Glutamatergic neuron (in vitro differentiated cells): Measurements from ENCODE around the gene ABCA4. TPM values are rescaled to one million over a fixed set of nuclear protein-coding genes. Genes with fewer than 3 reads are reported as not detected.

Experiments
- DNase-seq: peaks from one replicate; pipeline ENCODE4 v3.0.0; 2022
- H3K27ac Mint-ChIP-seq: one replicate; pipeline ENCODE4 v1.8.0; 2020; ENCODE audit warnings: mild to moderate bottlenecking, mixed read lengths, inconsistent platforms; ENCODE audit not compliant: unreplicated experiment
- H3K27me3 Mint-ChIP-seq: one replicate; pipeline ENCODE4 v1.8.0; 2020; ENCODE audit warnings: mild to moderate bottlenecking, moderate library complexity, mixed read lengths, inconsistent platforms; ENCODE audit not compliant: unreplicated experiment
- H3K36me3 Mint-ChIP-seq: one replicate; pipeline ENCODE4 v1.8.0; 2020; ENCODE audit warnings: mild to moderate bottlenecking, mixed read lengths, inconsistent platforms; ENCODE audit not compliant: unreplicated experiment
- H3K4me1 Mint-ChIP-seq: one replicate; pipeline ENCODE4 v1.8.0; 2020; ENCODE audit warnings: mild to moderate bottlenecking, low read depth, mixed read lengths, inconsistent platforms; ENCODE audit not compliant: unreplicated experiment
- H3K4me3 Mint-ChIP-seq: one replicate; pipeline ENCODE4 v1.8.0; 2020; ENCODE audit warnings: mild to moderate bottlenecking, mixed read lengths, inconsistent platforms; ENCODE audit not compliant: unreplicated experiment
- H3K9me3 Mint-ChIP-seq: one replicate; pipeline ENCODE4 v1.8.0; 2020; ENCODE audit warnings: mild to moderate bottlenecking, moderate library complexity, mixed read lengths, inconsistent platforms; ENCODE audit not compliant: unreplicated experiment
- CTCF ChIP-seq: fragments of 200-600 bp; sonication (generic); IDR thresholded peaks from one replicate; pipeline ENCODE4 v1.5.0; 2021; ENCODE audit not compliant: partially characterized antibody, unreplicated experiment
- total RNA-seq: library from RNA; stranded (reverse); fragmentation: NEBNext Ultra II Directional; extraction: Animal tissue kit (Norgen Biotek cat#: 25700); gene quantifications from one replicate; pipeline ENCODE4 v1.2.1, GENCODE V29; 2021; ENCODE audit not compliant: unreplicated experiment

Gene ABCA4
- total RNA-seq, 1 donor from 2014 or later, result 0.61 TPM

GRCh38 chr1:94079989-94080388, 41.0 kb downstream of the ABCA4 start:
- no peak for TF ChIP-seq CTCF
- Mint-ChIP-seq H3K9me3 (no peaks in the 10 kb centered on the region), H3K4me3 (no peak overlapping the region), H3K4me1 (peaks cover 7% of the 10 kb centered on the region), H3K36me3 (no peaks in the 10 kb centered on the region), H3K27ac (no peak overlapping the region), H3K27me3 (peaks cover 2% of the 10 kb centered on the region)
- DNase-seq, result no peak

- Mint-ChIP-seq H3K4me1 (peaks cover 7% of the 10 kb centered on the region), H3K4me3 (no peak overlapping the region), H3K27me3 (peaks cover 5% of the 10 kb centered on the region), H3K36me3 (no peaks in the 10 kb centered on the region), H3K27ac (no peak overlapping the region), H3K9me3 (no peaks in the 10 kb centered on the region)
- no peak for DNase-seq
- TF ChIP-seq CTCF, result no peak
Measured at GRCh38 chr1:94079080-94079940, 41.6 kb downstream of the ABCA4 start.

GRCh38 chr1:94072840-94073522, 48.0 kb downstream of the ABCA4 start:
- no peak overlapping the region for H3K4me3 Mint-ChIP-seq
- no peak for TF ChIP-seq CTCF
- H3K36me3 Mint-ChIP-seq, result no peaks in the 10 kb centered on the region
- H3K27ac Mint-ChIP-seq, result no peak overlapping the region
- peaks cover 3% of the 10 kb centered on the region for H3K4me1 Mint-ChIP-seq
- H3K9me3 Mint-ChIP-seq, result no peaks in the 10 kb centered on the region
- peaks cover 5% of the 10 kb centered on the region for H3K27me3 Mint-ChIP-seq
- DNase-seq, result no peak

- DNase-seq, result no peak
- peaks cover 5% of the 10 kb centered on the region for H3K27me3 Mint-ChIP-seq
- H3K4me1 Mint-ChIP-seq, result peaks cover 3% of the 10 kb centered on the region
- no peak overlapping the region for H3K4me3 Mint-ChIP-seq
- no peaks in the 10 kb centered on the region for H3K36me3 Mint-ChIP-seq
- no peak overlapping the region for H3K27ac Mint-ChIP-seq
- no peak for TF ChIP-seq CTCF
- H3K9me3 Mint-ChIP-seq, result no peaks in the 10 kb centered on the region
Measured at GRCh38 chr1:94071976-94072375, 49.0 kb downstream of the ABCA4 start.

GRCh38 chr1:94071391-94071790, 49.6 kb downstream of the ABCA4 start:
- H3K27ac Mint-ChIP-seq, result no peak overlapping the region
- H3K9me3 Mint-ChIP-seq, result no peaks in the 10 kb centered on the region
- H3K4me1 Mint-ChIP-seq, result peaks cover 3% of the 10 kb centered on the region
- TF ChIP-seq CTCF, result no peak
- peaks cover 5% of the 10 kb centered on the region for H3K27me3 Mint-ChIP-seq
- no peak for DNase-seq
- no peak overlapping the region for H3K4me3 Mint-ChIP-seq
- H3K36me3 Mint-ChIP-seq, result no peaks in the 10 kb centered on the region
